HepG2 (cell line): ENCODE results near the gene GLRA3. TPM values are rescaled to one million over a fixed set of nuclear protein-coding genes. Genes with fewer than 3 reads are reported as not detected.

Experiments used
- ATAC-seq: fragments of 200-7000 bp; cut with Tn5 transposase; 3 replicates; pipeline ENCODE4 v1.9.1; 2020; ENCODE audit warnings: mild to moderate bottlenecking, moderate library complexity
- BruUV-seq: library from RNA; stranded (reverse); fragments of 400-500 nt; replicated peaks from 2 replicates; lab custom pipeline; 2021; lab: Mats Ljungman, UMichigan
- CTCF ChIA-PET: fragments of 300-600 bp; formaldehyde crosslinking; extraction: SDS; loops from one replicate; lab custom pipeline; 2021; ENCODE audit warnings: low total read pairs, inconsistent platforms, low intra/inter-chr PET ratio; lab: Yijun Ruan, JAX
- POLR2A ChIA-PET: fragments of 350-600 bp; sonication (Branson Sonifier 250); formaldehyde crosslinking; loops from one replicate; lab custom pipeline; 2020; ENCODE audit warnings: antibody characterized with exemption, inconsistent platforms; lab: Yijun Ruan, JAX
- DNase-seq: peaks from one replicate; pipeline ENCODE4 v3.0.0-alpha.2; 2015; ENCODE audit warnings: low spot score
- FAIRE-seq: peaks from 3 replicates; lab custom pipeline; 2011; peaks lifted over from hg19 to GRCh38; lab: Jason Lieb, UNC
- H2AFZ ChIP-seq: one replicate; pipeline ENCODE4 v1.6.1; 2011; ENCODE audit warnings: low read length, inconsistent platforms
- H3K27ac ChIP-seq: fragments of 300-600 bp; 3 replicates; pipeline ENCODE4 v1.8.0; 2011; ENCODE audit warnings: mixed run types, mild to moderate bottlenecking, mixed read lengths, low read length, inconsistent platforms; ENCODE audit not compliant: insufficient read depth; ENCODE audit errors: extremely low read length
- H3K27me3 ChIP-seq, 2 experiments: fragments of 200-600 bp in 1 of 2; 2 replicates in 1 of 2; 3 replicates in 1 of 2; pipeline versions ENCODE4 v1.6.0 to v1.8.0; 2011; ENCODE audit warnings: low read length in 2 of 2, mild to moderate bottlenecking in 2 of 2, moderate library complexity in 2 of 2, inconsistent platforms in 1 of 2; ENCODE audit not compliant: insufficient read depth in 2 of 2, control insufficient read depth in 1 of 2
- H3K36me3 ChIP-seq, 2 experiments: fragments of 200-600 bp in 1 of 2; replicated peaks in 1 of 2; 2 replicates in 1 of 2; 3 replicates in 1 of 2; pipeline versions ENCODE4 v1.5.1 to v1.8.0; 2011; ENCODE audit warnings: low read length in 2 of 2, inconsistent platforms in 1 of 2; ENCODE audit not compliant: insufficient read depth in 2 of 2, control insufficient read depth in 1 of 2
- H3K4me1 ChIP-seq: 2 replicates; pipeline ENCODE4 v1.5.1; 2012; ENCODE audit warnings: low read length, inconsistent platforms; ENCODE audit not compliant: insufficient read depth
- H3K4me2 ChIP-seq: 2 replicates; pipeline ENCODE4 v1.6.0; 2011; ENCODE audit warnings: low read depth, low read length, inconsistent platforms
- H3K4me3 ChIP-seq, 3 experiments: fragments of 200-600 bp in 1 of 3; sonication (generic), shearing (Covaris generic) in 1 of 3; replicated peaks in 1 of 3; 2 replicates each; pipeline ENCODE4 v1.5.1; 2011 to 2016; ENCODE audit warnings: low read length in 3 of 3, inconsistent platforms in 2 of 3, low read depth in 2 of 3, mild to moderate bottlenecking in 2 of 3, control low read depth in 1 of 3, mixed read lengths in 1 of 3; ENCODE audit not compliant: insufficient read depth in 1 of 3
- H3K79me2 ChIP-seq: one replicate; pipeline ENCODE4 v1.6.1; 2011; ENCODE audit warnings: low read length, inconsistent platforms; ENCODE audit not compliant: insufficient read depth
- H3K9ac ChIP-seq: 2 replicates; pipeline ENCODE4 v1.6.0; 2011; ENCODE audit warnings: mild to moderate bottlenecking, low read depth, low read length, inconsistent platforms; ENCODE audit not compliant: insufficient read depth
- H3K9me3 ChIP-seq: 2 replicates; pipeline ENCODE4 v1.5.1; 2012; ENCODE audit warnings: mild to moderate bottlenecking, low read length
- H4K20me1 ChIP-seq: 2 replicates; pipeline ENCODE4 v1.6.0; 2011; ENCODE audit warnings: inconsistent platforms, mild to moderate bottlenecking, low read length, moderate library complexity; ENCODE audit not compliant: insufficient read depth
- BORCS8-MEF2B ChIP-seq: sonication (generic); formaldehyde crosslinking; IDR thresholded peaks from 2 replicates; pipeline ENCODE4 v1.8.0; 2022; ENCODE audit warnings: mild to moderate bottlenecking, missing genetic modification reagents
- LCORL ChIP-seq, 2 experiments: fragments of 450-650 bp in 1 of 2; sonication (generic) in 1 of 2; formaldehyde crosslinking in 1 of 2; IDR thresholded peaks; 2 replicates each; pipeline versions ENCODE4 v1.5.0 to v1.6.1; 2017 to 2020; ENCODE audit warnings: antibody characterized with exemption in 1 of 2, missing genetic modification reagents in 1 of 2
- PHF5A ChIP-seq: IDR thresholded peaks from one replicate; pipeline ENCODE4 v1.6.1; 2018; ENCODE audit warnings: low read depth, missing genetic modification reagents; ENCODE audit not compliant: unreplicated experiment
- RBM22 ChIP-seq: fragments of 200-400 bp; formaldehyde crosslinking; optimal IDR thresholded peaks from 2 replicates; pipeline ENCODE3; 2017; ENCODE audit warnings: mild to moderate bottlenecking, low read length, moderate library complexity
- RBM39 ChIP-seq: fragments of 200-400 bp; formaldehyde crosslinking; IDR thresholded peaks from one replicate; pipeline ENCODE4 v1.6.1; 2018; ENCODE audit warnings: antibody characterized with exemption, mild to moderate bottlenecking, low read depth, low read length; ENCODE audit not compliant: poor library complexity, severe bottlenecking
- WIZ ChIP-seq: sonication (generic); formaldehyde crosslinking; IDR thresholded peaks from 2 replicates; pipeline ENCODE4 v1.5.1; 2020; ENCODE audit warnings: mild to moderate bottlenecking, missing genetic modification reagents
- WGBS: methylation state at CpG from one replicate; pipeline ENCODE4 v1.1.6; 2017; ENCODE audit warnings: low lambda C conversion rate; 5-methylcytosine and 5-hydroxymethylcytosine counted together
- in situ Hi-C: cut with HindIII; loops from 2 replicates; pipeline ENCODE4 v1.10.0; 2017; ENCODE audit warnings: low pct_unique_long_range_greater_than_20kb; ENCODE audit not compliant: extremely low pct_ligation_motif_present
- intact Hi-C: fragments of 100-400 bp; cut with micrococcal nuclease; formaldehyde crosslinking; loops from one replicate; pipeline ENCODE4 v1.10.0; 2022; ENCODE audit not compliant: unreplicated experiment
- polyA plus RNA-seq, 8 experiments: library from polyadenylated mRNA; depleted of rRNA in 3 of 8; stranded (reverse) in 7 of 8; unstranded in 1 of 8; fragments of >200 nt; fragmentation: Illumina TruSeq in 4 of 8; extraction: Trizol in 4 of 8; gene quantifications; 2 replicates each; pipeline versions ENCODE4 v1.2.1 to v1.2.3, GENCODE V29; 2011 to 2016; ENCODE audit warnings: low read depth in 4 of 8, missing spikeins in 1 of 8, mixed read lengths in 1 of 8; ENCODE audit not compliant: insufficient read depth in 1 of 8
- total RNA-seq, 5 experiments: library from RNA; depleted of rRNA; stranded (reverse); fragments of >200 nt; fragmentation: Illumina TruSeq; extraction: Trizol; gene quantifications; 2 replicates each; pipeline ENCODE4 v1.2.3, GENCODE V29; 2016; ENCODE audit warnings: low read depth in 1 of 5
- TF ChIP-seq, protein P1 (sequence below): sonication (generic); formaldehyde crosslinking; IDR thresholded peaks from 2 replicates; pipeline ENCODE4 v1.5.0; 2020; ENCODE audit warnings: mild to moderate bottlenecking, missing genetic modification reagents, borderline replicate concordance
- TF ChIP-seq, protein P2 (sequence below): IDR thresholded peaks from 2 replicates; pipeline ENCODE4 v1.6.1; 2012; ENCODE audit warnings: low read depth, low read length, improper control_type of control experiment
- TF ChIP-seq, protein P3 (sequence below): sonication (generic); formaldehyde crosslinking; IDR thresholded peaks from 2 replicates; pipeline ENCODE4 v1.4.0; 2020; ENCODE audit warnings: missing genetic modification reagents

The GLRA3 gene
- total and polyA plus RNA-seq, 2 of the 13 experiments (the other 11 are each of a cell fraction or from before 2014, with no cell fraction given) = not detected

DNA sequence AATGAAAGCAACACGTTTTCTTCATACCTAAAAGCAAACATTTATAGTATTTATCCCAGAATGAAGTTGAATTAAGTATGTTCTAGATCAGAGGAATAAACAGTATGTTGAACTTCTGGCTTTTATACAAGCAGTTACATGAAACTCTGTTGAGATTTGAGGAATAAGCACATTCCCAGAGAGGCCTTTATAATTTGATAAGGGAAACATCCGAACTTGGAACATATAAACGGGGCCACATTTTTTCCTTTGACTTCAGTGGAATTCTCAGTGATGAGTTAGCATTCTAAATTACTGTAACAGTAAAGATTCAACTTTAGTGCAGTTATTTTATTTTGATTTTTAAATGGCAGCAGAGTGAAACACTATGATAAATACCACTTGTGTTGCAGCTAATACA, 119.5 kb downstream of the GLRA3 start:
- no peaks in the 10 kb centered on the region for H3K9me3 ChIP-seq
- TF ChIP-seq, protein P1, sequence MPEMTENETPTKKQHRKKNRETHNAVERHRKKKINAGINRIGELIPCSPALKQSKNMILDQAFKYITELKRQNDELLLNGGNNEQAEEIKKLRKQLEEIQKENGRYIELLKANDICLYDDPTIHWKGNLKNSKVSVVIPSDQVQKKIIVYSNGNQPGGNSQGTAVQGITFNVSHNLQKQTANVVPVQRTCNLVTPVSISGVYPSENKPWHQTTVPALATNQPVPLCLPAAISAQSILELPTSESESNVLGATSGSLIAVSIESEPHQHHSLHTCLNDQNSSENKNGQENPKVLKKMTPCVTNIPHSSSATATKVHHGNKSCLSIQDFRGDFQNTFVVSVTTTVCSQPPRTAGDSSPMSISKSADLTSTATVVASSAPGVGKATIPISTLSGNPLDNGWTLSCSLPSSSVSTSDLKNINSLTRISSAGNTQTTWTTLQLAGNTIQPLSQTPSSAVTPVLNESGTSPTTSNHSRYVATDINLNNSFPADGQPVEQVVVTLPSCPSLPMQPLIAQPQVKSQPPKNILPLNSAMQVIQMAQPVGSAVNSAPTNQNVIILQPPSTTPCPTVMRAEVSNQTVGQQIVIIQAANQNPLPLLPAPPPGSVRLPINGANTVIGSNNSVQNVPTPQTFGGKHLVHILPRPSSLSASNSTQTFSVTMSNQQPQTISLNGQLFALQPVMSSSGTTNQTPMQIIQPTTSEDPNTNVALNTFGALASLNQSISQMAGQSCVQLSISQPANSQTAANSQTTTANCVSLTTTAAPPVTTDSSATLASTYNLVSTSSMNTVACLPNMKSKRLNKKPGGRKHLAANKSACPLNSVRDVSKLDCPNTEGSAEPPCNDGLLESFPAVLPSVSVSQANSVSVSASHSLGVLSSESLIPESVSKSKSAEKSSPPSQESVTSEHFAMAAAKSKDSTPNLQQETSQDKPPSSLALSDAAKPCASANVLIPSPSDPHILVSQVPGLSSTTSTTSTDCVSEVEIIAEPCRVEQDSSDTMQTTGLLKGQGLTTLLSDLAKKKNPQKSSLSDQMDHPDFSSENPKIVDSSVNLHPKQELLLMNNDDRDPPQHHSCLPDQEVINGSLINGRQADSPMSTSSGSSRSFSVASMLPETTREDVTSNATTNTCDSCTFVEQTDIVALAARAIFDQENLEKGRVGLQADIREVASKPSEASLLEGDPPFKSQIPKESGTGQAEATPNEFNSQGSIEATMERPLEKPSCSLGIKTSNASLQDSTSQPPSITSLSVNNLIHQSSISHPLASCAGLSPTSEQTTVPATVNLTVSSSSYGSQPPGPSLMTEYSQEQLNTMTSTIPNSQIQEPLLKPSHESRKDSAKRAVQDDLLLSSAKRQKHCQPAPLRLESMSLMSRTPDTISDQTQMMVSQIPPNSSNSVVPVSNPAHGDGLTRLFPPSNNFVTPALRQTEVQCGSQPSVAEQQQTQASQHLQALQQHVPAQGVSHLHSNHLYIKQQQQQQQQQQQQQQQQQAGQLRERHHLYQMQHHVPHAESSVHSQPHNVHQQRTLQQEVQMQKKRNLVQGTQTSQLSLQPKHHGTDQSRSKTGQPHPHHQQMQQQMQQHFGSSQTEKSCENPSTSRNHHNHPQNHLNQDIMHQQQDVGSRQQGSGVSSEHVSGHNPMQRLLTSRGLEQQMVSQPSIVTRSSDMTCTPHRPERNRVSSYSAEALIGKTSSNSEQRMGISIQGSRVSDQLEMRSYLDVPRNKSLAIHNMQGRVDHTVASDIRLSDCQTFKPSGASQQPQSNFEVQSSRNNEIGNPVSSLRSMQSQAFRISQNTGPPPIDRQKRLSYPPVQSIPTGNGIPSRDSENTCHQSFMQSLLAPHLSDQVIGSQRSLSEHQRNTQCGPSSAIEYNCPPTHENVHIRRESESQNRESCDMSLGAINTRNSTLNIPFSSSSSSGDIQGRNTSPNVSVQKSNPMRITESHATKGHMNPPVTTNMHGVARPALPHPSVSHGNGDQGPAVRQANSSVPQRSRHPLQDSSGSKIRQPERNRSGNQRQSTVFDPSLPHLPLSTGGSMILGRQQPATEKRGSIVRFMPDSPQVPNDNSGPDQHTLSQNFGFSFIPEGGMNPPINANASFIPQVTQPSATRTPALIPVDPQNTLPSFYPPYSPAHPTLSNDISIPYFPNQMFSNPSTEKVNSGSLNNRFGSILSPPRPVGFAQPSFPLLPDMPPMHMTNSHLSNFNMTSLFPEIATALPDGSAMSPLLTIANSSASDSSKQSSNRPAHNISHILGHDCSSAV = no peak
- TF ChIP-seq PHF5A (CRISPR knock-in tag) = no peak
- no peak for TF ChIP-seq RBM22
- TF ChIP-seq WIZ = no peak
- no peak for TF ChIP-seq LCORL (IDR thresholded peaks at IDR 0.05)
- TF ChIP-seq LCORL (CRISPR knock-in tag; IDR thresholded peaks at IDR 0.05) = no peak
- TF ChIP-seq, protein P2, sequence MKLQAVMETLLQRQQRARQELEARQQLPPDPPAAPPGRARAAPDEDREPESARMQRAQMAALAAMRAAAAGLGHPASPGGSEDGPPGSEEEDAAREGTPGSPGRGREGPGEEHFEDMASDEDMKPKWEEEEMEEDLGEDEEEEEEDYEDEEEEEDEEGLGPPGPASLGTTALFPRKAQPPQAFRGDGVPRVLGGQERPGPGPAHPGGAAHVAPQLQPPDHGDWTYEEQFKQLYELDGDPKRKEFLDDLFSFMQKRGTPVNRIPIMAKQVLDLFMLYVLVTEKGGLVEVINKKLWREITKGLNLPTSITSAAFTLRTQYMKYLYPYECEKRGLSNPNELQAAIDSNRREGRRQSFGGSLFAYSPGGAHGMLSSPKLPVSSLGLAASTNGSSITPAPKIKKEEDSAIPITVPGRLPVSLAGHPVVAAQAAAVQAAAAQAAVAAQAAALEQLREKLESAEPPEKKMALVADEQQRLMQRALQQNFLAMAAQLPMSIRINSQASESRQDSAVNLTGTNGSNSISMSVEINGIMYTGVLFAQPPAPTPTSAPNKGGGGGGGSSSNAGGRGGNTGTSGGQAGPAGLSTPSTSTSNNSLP = no peak
- TF ChIP-seq, protein P3, sequence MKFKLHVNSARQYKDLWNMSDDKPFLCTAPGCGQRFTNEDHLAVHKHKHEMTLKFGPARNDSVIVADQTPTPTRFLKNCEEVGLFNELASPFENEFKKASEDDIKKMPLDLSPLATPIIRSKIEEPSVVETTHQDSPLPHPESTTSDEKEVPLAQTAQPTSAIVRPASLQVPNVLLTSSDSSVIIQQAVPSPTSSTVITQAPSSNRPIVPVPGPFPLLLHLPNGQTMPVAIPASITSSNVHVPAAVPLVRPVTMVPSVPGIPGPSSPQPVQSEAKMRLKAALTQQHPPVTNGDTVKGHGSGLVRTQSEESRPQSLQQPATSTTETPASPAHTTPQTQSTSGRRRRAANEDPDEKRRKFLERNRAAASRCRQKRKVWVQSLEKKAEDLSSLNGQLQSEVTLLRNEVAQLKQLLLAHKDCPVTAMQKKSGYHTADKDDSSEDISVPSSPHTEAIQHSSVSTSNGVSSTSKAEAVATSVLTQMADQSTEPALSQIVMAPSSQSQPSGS (CRISPR knock-in tag) = no peak
- TF ChIP-seq RBM39 = no peak
- no peak for TF ChIP-seq BORCS8-MEF2B (CRISPR knock-in tag)
- FAIRE-seq (no peak), DNase-seq (no peak), ATAC-seq (no peak)
- H3K9ac ChIP-seq = no peak overlapping the region
- no peaks in the 10 kb centered on the region; a peak in 1 of 5 replicates for H3K27me3 ChIP-seq
- in situ Hi-C loops (no loop called here), intact Hi-C loops (no loop called here)
- no peak overlapping the region for H3K4me3 ChIP-seq
- no peak overlapping the region for H2AFZ ChIP-seq
- H3K79me2 ChIP-seq = no peaks in the 10 kb centered on the region
- H3K4me1 ChIP-seq = no peaks in the 10 kb centered on the region
- BruUV-seq = no TSS peak
- WGBS = under 1% methylated on average over 3 of the region's 3 CpGs
- no peaks in the 10 kb centered on the region for H3K36me3 ChIP-seq
- H3K4me2 ChIP-seq = no peak overlapping the region
- no peaks in the 10 kb centered on the region for H4K20me1 ChIP-seq
- CTCF ChIA-PET = no interaction called here
- POLR2A ChIA-PET = no interaction called here
- H3K27ac ChIP-seq = no peak overlapping the region
